C4-2B (cell line): ENCODE results near the gene SENP7.

Source experiments
- CTCF ChIP-seq: fragments of 450-650 bp; conservative IDR thresholded peaks from 2 replicates; pipeline ENCODE4 v1.5.1; 2017; ENCODE audit warnings: mild to moderate bottlenecking
- ZFX ChIP-seq: fragments of 450-650 bp; IDR thresholded peaks from 2 replicates; pipeline ENCODE4 v1.6.1; 2017

GRCh38 chr3:101497803-101498202 is 15.2 kb downstream of the SENP7 start:
- TF ChIP-seq CTCF (no peak), ZFX (no peak)
